GM19463 (cell line): ENCODE results near the gene MYLK.
A peak's percentile ranks its signal among the peaks of the same experiment; 100 is the strongest.
"Not testable (repeated sequence)": the region's sequence is repeated elsewhere in the genome, so short reads cannot be mapped to it uniquely, and the experiment has no call there.

Experiments used
- ATAC-seq: cut with Tn5 transposase; IDR thresholded peaks from one replicate; pipeline ENCODE4 v1.9.1; 2021; ENCODE audit warnings: mild to moderate bottlenecking, moderate library complexity; ENCODE audit not compliant: unreplicated experiment

Gene MYLK

DNA sequence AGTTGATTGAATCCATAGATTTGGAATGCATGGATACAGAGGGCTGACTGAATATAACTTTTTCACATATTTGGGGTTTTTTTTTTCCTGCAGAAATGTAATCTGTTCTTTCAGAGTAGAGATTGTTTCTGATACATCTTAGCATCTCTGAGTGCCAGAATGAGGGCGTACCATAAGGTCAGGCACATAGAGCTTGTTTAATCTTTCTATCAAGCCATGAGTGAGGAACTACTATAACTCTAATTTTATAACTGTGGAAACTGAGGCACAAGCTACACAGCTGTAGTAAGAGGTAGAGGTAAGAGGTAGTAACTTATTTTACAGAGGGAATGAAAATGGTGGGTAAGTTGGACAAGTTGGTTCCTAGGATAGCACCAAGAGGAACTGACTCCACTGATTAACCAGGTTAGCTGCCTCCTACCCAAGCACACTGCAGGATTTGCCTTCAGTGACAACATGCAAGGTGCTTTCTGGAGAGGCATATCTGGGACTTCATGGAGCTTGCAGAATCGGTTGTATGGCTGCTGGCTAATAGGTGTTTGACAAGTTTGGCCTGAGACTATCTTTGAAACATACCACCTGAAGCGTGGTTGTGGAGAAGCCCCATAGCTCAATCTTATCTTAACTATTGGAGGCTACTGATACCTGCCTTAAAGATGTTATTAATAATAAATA, 275.7 kb downstream of the MYLK start:
- no peak for ATAC-seq

DNA sequence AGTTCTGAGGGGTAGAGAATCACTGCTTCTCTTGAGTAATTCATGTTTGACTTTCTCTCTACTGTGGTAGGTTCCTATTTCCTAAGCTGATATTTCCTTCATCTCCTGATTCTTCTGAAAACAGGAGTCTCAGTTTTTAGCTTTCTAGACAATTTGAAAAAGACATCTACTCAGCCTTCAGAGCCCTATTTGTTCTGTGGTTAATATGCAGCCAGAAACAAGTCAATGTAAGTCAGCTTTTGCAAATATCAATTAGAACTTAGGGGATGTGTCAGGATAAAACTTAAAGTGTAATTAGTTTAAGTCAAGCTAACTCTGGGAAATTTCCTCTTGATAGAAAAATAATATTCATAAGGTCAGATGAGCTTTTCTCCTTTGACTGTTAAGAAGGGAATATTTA, 277.6 kb downstream of the MYLK start:
- no peak for ATAC-seq

DNA sequence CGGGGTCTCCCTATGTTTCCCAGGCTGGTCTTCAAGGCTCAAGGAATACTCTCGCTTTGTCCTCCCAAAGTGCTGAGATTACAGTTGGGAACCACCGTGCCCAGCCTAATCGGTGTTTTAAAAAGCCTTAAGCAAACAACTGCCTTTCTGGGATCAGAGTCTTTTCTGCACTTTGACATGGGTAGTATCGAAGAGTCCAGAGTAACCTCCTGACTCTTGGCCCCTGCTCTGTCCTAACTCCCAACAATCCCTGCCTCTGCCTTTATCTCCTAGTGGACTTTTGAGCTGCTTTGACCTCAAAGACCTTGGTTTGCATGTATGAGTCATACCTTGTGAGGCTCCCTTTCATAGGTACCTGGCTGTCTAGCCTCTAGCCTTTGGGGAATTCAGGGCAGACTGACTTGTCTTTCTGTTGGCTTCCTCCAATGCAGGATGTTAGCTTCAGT, 278.3 kb downstream of the MYLK start:
- ATAC-seq: peak; percentile 83

DNA sequence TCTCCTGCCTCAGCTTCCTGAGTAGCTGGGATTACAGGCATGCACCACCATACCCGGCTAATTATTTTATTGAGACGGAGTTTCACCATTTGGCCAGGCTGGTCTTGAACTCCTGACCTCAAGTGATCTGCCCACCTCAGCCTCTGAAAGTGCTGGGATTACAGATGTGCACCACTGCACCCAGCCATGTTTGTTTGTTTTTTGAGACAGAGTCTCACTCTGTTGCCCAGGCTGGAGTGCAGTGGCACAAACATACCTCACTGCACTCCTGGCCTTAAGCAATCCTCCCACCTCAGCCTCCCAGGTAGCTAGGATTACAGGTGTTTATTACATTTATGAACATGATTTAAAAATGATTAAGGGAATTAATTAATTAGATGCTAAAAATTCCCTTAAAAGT, 281.0 kb downstream of the MYLK start:
- ATAC-seq: not testable (repeated sequence)

DNA sequence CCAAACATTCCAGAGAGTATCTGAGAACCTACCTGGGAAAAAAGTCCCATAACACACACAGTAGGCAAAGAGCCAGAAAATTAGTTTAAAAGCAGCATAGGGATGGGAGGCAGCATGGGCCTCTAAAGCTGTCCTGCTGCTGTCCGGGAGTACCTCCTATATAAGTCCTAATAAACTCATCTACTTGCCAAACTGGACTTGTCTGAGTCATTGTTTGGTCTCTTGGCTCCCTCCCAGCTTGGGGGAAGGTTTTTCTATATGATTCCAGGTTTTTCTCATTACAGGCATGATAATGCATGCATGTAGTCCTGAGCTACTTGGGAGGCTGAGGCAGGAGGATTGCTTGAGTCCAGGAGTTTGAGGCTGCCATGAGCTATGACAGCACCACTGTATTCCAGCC, 281.8 kb downstream of the MYLK start:
- no peak for ATAC-seq

DNA sequence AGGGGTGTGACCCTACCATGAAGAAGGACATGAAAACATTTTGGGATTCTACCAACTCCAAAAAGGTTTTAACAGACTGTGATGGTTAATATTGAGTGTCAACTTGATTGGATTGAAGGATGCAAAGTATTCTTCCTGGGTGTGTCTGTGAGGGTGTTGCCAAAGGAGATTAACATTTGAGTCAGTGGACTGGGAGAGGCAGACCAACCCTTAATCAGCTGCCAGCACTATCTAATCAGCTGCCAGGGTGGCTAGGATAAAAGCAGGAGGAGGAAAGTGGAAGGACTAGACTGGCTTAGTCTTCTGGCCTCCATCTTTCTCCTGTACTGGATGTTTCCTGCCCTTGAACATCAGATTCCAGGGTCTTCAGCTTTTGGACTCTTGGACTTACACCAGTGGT, 283.3 kb downstream of the MYLK start:
- ATAC-seq: not testable (repeated sequence)

DNA sequence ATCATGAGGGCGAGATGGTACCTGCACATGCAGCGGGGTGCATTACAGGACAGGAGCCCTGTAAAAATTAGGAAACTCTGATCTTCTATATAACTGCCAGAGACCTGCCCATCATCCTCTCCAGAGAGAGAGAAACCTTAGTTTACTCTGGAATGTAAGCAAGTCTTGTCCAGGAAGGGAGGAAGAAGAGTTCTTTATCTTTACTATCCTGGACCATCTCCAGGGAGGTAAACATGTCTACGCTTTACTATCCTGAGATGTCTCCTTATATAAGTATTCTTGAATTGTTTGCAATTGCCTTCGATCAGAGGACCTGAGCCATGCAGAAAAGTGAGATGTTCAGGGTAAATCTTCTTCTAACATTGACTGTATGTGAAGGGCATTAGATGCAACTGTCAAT, 286.6 kb downstream of the MYLK start:
- ATAC-seq: no peak

DNA sequence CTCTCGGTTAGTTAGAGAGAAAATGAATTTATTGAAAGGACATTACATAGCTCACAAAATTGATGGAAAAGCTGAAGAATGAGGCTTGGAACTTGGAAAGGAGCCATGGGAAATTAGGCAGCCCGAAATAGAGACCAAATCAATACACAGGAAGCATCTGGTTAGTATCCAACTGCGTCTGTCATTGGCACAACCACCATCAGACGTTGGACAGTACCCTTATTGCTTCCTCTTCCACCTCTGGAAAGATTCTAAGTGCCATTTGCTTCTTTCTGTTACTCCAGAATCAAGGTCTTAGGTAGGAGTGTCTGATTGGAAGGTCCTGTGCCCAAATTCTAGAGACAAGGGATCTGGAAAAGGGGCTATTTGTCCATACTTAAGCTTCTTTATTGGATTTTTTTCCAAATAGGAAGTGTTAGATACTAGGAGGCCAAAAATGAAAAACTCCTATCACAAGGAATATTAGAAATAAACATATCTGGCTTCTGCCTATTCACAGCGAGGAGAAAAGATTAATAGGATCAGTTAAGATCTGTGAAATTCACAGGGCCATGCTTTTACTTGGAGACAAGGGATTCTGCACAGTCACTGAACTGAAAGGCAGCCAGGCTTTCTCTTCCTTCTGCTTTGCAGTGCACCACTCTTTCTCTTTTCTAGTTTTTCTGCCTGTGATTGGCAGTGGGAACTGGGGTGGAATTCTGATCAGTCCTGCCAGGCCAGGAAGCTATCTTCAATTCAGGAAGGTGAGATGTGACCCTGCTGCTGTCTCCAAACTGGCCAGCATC, 288.5 kb downstream of the MYLK start:
- no peak for ATAC-seq

DNA sequence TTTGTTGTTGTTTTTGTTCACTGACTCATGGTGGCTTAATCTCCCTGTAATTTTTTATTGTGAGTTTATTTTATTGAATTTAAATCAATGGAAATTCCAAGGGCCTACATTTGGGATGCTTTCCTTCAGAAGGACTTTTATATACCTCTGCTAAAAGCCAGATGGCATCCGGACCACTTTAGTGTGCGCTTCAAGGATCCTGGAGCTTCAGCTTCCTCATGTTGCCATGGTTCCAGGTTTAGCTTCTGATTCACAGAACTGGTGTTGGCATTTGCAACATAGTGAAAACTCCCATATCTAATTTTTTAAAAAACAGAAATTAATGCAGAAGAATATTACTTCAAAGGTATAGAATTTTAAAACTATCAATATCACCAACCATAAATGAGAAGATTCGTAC, 290.8 kb downstream of the MYLK start:
- ATAC-seq: no peak

DNA sequence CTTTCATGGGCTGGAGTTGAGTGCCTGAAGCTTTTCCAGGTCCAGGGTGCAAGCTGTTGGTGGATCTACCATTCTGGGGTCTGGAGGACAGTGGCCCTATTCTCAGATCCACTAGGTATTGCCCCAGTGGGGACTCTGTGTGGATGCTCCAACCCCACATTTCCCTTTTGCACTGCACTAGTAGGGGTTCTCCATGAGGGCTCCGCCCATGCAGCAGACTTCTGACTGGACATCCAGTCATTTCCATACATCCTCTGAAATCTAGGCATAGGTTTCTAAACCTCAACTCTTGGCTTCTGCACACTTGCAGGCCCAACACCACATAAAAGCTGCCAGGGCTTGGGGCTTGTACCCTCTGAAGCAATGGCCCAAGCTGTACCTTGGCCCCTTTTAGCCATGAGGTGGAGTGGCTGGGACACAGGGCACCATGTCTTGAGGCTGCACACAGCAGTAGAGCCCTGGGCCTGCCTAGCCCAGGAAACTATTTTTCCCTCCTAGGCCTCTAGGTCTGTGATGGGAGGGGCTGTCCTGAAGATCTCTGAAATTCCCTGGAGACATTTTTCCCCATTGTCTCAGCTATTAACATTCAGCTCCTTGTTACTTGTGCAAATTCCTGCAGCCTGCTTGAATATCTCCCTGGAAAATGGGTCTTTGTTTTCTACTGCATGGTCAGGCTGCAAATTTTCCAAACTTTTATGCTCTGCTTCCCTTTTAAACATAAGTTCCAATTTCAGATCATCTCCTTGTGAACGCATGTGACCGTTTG, 293.3 kb downstream of the MYLK start:
- no peak for ATAC-seq

DNA sequence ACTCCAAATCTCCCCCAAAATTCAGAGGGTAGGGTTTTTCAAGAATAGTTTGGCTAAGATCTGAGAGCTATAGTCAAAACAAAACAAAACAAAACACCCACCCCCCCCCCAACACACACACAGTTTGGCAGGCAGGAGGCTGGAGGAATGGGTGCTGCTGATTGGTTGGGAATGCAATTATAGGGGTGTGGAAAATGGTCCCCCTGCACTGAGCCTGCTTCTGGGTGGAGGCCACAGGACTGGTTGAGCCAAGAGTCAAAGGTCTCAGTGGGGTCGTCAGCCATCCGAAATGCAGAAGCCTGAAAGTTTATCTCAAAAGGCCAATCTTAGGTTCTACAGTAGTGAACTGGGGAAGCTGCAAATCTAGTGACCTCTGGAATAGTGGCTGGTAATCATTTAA, 296.7 kb downstream of the MYLK start:
- ATAC-seq: no peak

DNA sequence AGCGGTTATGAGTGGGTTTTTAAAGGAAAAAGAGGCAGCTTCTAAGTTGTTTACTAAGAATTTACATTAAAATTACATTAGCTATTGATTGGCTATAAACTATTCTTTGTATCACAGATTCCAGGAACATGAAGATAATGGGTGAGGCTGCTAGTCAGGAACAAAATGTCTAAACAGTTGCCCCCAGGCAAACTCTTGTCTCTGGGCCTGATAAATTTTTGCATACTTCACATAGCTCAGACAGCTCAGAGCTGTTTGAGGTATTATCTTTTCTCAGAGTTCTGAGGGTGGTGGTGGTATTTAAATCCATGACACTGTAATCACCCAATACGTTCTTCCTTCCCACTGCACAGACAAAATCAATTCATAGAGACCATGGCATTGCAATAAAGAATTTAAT, 297.2 kb downstream of the MYLK start:
- ATAC-seq: no peak

DNA sequence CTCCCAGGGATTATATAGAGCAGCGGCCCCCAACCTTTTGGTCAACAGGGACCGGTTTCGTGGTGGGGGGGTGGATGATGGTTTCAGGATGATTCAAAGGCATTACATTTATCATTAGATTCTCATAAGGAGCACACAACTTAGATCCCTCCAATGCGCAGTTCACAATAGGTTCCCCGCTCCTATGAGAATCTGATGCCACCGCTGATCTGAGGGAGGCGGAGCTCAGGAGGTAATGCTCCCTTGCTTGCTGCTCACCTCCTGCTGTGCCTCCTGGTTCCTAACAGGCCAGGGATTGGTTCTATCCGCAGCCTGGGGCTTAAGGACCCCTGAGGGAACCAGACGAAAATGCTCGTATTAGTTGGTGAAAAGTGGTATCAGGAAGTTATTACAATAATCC, 298.0 kb downstream of the MYLK start:
- ATAC-seq: no peak

DNA sequence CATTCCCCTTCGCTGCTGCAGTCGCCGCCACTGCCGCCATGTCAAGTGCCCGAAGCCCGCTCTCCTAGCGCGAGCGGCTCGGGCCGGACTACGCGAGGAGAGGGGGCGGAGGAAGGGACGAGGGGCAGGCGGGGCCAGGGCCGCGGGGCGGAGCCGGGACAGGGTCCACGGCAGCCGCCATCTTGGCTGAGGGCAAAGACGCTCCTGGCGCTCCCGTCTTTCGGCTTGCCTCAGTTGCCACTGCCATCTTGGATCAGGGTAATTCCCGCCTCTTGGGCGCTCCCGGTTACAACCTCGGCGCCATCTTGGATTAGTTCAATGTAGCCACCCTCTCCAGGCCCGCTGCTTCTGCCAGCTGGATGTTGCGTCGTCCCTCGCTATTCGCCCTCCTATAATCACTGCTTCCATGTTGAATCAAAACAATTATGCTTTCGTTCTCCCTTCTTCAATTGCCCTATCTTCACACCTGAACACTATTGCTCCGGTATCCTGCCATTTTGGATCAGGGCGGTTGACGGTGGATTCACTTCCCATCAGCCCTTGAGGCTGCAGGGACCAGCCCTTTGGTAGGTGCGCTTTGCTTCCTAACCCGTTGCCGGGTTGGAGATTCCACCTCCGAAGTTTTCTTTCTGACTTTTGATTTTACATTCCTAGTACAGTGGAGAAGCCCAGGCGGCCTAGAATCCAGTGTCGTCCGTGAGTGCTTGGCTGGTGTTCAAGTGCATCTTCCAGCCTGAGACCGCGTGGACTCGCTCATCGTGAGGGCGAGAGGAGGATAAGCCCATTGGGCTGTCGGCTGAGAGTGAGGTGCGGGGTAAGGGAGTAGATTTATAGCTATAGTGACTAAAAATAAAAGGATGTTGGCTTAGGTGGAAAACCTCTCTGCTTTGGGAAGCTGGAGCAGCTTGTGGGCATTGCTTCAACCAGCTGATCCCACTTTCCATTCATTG, 298.9 kb downstream of the MYLK start, which contains the start of gene HACD2:
TSS of gene HACD2 (minus strand) at position 66 of the 950 bp plus-strand sequence. CDS start at position 40, 26 bp downstream.
- ATAC-seq: peak; percentile 91

DNA sequence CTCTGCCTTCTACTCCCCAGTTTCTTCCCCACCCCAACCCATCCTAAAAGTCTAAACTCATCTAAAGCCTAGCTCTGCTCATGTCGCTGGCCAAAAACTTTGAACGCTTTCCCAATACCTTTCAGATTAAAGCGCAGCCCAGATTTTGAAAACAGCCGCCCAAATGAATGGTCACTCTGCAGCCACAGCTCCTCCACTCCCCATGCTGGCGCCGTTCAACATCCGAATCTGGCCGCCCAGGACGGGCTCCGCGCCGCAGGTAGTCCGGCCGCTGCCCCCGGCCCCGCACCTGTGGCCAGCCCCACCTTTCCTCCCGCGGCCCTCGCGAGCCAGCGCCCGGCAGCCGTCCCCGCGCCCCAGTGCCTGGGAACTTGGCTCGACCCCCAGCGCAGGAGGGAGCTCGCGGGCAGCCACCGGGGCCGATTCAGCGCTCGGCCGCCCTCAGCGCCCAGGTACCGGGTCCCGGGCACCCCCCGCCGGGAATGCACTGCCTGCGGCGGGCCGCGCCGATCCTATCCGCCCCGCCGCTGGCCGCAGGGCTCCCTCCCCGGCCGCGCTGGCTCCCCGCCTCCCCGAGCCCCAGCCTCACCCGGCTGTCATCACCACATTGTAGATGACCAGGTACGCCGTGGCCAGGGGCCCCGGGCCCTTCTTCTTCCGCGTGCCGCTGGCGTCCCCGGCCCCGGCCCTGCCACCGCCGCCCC, 299.7 kb downstream of the MYLK start:
- peak; percentile 36 for ATAC-seq

DNA sequence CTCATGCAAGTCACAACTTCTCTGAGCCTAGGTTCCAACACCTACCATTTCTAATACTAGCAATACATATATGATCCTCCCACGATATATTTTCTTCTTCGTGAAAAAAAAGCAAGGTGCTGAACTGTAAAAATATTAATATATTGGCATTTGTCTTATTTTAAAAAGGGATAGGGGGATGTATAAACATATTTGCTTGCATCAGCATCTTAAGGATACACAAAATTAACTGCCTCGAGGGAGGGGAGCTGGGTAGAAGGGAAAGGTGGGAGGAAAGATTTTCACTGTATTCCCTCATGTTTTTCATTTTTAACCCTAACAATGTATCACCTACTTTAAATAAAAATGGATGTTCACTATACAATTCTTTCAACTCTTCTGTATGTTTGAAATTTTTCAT, 300.6 kb downstream of the MYLK start:
- ATAC-seq: no peak

DNA sequence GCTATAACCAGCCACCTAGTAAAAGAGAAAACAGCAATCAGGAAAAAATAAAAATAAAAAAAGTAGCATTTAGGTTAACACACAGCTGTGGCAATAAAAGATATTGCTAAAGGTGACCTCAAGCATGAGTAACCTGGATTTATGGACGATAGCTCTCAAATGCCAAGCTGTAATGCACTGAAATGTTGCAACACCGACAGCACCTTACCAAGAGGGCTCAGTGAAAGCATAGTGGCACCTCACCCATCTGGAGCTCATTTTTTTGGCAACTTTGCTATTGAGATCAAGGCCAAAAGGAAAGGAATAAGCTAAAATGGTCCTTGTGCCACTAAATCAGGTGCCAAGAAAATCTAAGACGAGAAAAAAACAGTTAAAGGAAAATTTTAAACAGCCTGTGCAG, 301.8 kb downstream of the MYLK start:
- no peak for ATAC-seq

DNA sequence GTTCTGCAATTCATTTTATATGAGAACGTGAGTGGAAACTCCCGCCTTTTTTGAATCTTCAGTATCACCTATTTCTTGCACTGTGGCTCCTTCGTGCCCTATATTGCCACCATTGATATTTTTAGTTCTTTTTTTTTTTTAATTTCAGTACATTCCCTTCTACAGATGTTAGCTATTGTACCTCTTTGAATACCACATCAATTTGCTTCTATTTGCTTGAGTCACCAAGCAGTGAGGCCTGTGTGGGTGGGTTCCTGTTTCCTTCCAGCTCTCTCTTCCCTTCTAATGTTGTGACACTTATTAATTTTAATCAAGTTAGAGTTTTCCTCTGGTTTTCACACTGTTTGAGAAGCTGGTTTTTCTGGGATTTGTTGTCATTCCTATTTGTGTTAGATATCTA, 308.0 kb downstream of the MYLK start:
- ATAC-seq: peak; percentile 56

DNA sequence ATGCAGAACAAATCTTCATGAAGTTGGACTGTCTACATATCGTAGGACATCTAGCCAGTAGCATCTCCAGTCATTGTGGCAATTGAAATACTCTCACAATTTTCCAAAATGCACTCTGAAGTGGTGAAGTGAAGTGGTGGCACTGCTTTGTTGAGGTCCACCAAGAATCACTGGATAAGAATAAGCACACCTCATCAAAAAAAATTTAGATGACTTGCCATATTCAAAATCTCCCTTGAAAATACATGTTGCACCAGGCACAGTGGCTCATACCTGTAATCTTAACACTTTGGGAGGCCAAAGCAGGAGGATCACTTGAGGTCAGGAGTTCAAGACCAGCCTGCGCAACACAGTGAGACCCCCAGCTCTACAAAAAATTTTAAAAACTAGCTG, 312.2 kb downstream of the MYLK start:
- no peak for ATAC-seq
